ENCODE measurements around the gene MRPS14.

DNA sequence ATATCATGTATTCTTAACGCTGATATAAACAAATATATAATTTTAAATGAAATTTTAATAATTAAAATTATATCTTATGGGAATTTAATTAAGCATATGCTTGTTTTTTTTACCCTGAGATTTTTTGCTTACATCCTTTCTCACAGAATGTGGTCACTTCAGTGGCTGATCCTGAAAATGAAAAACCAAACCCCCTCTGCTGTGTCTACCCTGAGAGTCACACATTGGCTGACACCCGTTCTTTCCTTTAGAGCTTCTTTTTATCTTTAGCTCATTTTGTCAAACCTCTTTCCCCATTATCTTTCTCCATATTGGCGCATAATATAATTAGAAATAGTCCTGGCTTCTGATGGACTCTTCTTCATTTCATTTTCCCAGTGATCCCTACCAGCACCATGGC is 34.2 kb downstream of the MRPS14 start:
- TF ChIP-seq TEAD2 (tag; IDR thresholded peaks at IDR 0.05) (no peak), MCM5 (IDR thresholded peaks at IDR 0.05; ENCODE audit: low read depth) (no peak)
- TF ChIP-seq, protein P1, sequence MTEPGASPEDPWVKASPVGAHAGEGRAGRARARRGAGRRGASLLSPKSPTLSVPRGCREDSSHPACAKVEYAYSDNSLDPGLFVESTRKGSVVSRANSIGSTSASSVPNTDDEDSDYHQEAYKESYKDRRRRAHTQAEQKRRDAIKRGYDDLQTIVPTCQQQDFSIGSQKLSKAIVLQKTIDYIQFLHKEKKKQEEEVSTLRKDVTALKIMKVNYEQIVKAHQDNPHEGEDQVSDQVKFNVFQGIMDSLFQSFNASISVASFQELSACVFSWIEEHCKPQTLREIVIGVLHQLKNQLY (CRISPR knock-in tag; conservative IDR thresholded peaks at IDR 0.05): no peak

Measured in K562 (cell line).